ENCODE data around the gene GRIA1.

GRIA1 gene

GRCh38 chr5:153490118-153491037, at the start of gene GRIA1:
GRIA1 (plus strand) TSS chr5:153490670.
- peak; percentile 72 for DNase-seq

DNA sequence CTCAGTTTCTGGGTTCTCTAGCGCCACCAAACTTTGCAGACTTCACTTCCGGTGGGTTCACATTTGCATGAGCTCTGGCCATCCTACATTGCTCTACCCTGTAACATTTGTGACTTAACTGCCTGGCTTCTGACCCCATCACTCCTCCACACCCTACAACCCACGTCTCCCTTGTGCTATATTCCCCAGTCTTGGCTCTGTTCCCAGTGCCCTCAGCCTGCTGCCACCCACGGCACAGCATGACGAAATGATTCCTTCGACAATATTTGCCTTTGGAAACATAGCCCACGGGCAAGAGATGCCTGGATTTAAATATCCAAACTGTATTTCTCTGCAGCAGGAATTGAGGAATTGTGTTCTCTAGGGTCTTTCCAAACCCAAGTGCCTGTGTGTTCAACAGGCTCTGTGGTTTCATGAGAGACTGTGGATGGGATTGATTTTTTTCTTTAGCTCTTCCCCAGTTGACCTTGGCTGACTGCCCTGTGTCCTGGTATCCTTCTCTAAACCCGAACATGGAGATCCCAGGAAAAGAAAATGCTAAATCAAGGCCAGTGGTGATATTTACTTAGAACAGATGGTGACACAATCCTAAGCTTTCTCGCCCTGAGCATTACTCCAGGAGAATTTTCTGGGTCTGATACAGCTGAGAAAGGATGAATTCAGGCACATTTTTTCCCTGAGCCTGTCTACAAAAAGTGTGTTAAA, 44.4 kb upstream of the GRIA1 start:
- peak; percentile 76 for DNase-seq

DNA sequence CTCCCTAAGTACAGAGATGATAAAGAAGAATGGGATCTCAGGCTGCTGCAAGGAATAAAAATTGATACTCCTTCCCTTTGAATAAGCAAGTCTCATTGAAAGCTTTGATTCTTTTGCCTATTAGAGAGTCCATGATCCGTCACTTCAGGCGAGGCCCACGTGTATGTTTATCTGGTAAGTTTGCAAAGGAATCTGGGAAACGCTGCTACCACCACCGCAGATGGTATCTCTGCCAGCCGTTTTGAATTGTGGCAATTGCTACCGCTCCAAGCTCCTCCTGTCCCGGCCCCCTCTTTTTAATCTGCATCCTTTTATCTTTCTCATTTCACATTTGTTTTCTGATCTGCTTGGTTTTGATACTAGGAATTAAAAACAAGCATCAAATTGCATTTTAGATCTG, 42.9 kb upstream of the GRIA1 start:
- DNase-seq: no peak

GRCh38 chr5:153456354-153456753, 34.1 kb upstream of the GRIA1 start:
- DNase-seq: no peak

DNA sequence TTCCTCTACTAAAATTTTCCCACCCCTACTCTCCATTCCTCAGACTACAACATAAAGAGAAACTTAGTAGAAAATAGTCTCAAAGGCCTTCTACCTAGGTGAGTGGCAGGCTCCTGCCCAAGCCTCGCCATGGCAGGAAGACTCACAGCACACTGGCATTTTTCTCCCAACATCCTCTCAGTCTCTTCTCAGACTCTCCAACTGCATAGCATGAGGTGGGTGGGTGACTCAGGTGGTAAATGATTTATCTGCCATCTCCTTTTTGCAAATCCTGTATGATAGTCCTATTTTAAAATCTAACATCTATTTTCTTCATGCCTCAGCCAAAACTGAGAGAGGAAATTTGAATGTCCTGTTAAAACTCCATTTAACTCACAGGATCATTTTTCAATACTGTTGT, 33.5 kb upstream of the GRIA1 start:
- DNase-seq: no peak

DNA sequence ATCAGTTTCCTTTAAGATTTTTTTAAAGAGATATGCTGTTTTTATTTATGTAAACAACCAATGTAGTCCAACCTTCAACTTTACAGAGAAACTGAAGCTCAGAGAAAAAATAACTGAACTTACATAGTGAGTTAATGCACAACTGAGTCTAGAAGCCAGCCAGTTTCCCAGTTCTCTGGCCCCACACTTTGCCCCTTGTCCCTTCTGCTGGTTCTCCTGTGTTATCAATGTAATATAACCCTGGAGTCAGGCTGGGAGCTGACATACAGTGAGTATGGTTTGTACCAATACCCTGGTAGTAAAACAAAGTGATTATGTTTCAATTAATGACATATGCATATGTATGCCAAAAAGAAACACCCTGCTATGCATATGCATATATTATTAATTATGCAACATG, 32.2 kb upstream of the GRIA1 start:
- DNase-seq: no peak

GRCh38 chr5:153459051-153459743, 31.3 kb upstream of the GRIA1 start:
- DNase-seq: no peak

DNA sequence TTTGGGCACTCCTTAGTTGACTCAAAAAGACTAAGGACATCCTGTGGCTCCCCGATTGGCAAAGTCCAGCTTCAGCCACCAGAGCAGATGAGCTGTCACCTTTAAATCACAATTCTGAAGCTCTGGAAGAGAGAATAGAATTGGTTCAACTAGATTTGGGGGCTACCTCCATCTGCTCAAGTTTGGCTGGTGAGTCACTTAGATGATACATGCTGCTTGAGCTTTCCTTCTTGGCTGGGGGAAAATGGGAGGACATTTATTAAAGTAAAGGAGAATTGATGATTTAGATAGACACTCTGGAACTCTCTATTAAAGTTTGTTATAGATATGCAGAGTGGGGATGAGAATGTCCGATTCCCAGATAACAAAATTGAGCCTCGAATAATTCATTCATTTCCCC, 30.0 kb upstream of the GRIA1 start:
- DNase-seq: no peak

GRCh38 chr5:153461341-153461740, 29.1 kb upstream of the GRIA1 start:
- no peak for DNase-seq

DNA sequence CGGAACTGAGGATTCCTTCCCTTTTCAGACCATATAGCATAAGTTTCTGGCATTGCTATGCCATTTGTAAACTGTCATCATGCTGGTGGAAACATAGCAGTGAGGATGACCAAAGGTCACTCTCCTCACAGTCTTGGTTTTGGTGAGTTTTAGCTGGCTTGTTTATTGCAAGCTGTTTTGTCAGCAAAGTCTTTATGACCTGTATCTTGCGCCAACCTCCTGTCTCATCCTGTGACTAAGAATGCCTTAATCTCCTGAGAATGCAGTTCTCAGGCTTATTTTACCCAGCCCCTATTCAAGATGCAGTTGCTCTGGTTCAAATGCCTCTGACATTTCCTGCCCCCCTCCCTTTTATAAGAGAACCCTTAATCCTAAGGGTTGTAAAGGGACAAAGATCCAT, 26.7 kb upstream of the GRIA1 start:
- no peak for DNase-seq

- no peak for DNase-seq
These were observed 22.9 kb upstream of the GRIA1 start for GRCh38 chr5:153467546-153467945.

- no peak for DNase-seq
These were observed 21.0 kb upstream of the GRIA1 start for GRCh38 chr5:153469423-153469822.

- DNase-seq: peak; percentile 85
These were observed 19.7 kb upstream of the GRIA1 start for GRCh38 chr5:153470736-153471135.

- peak; percentile 5 for DNase-seq
These were observed 13.7 kb upstream of the GRIA1 start for GRCh38 chr5:153476767-153477166.

- DNase-seq: no peak
These were observed 10.1 kb upstream of the GRIA1 start for GRCh38 chr5:153480401-153480800.

GRCh38 chr5:153483482-153483881, 7.0 kb upstream of the GRIA1 start:
- DNase-seq: no peak

GRCh38 chr5:153485641-153486040, 4.8 kb upstream of the GRIA1 start:
- no peak for DNase-seq

DNA sequence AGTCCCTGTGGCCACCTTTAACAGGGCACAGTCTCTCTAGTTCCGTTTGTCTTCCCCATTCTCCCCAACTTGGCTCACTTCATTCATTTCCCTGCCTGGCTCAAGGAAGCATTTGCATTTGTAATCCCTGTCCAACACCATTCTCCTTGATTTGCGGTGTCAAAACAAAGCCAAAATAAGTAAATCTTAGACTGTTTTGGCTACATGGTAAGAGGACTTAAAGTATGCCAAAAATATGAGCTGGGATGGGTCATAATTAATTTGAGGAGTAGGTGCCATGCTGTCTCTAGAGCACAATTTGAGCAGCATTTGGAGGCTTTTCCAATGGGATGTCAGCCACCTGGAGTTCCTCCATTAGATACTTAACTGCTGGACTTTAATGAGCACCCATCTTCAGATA, 3.7 kb upstream of the GRIA1 start:
- DNase-seq: no peak

- no peak for DNase-seq
These were observed 859 bp upstream of the GRIA1 start for GRCh38 chr5:153489611-153490010.

DNA sequence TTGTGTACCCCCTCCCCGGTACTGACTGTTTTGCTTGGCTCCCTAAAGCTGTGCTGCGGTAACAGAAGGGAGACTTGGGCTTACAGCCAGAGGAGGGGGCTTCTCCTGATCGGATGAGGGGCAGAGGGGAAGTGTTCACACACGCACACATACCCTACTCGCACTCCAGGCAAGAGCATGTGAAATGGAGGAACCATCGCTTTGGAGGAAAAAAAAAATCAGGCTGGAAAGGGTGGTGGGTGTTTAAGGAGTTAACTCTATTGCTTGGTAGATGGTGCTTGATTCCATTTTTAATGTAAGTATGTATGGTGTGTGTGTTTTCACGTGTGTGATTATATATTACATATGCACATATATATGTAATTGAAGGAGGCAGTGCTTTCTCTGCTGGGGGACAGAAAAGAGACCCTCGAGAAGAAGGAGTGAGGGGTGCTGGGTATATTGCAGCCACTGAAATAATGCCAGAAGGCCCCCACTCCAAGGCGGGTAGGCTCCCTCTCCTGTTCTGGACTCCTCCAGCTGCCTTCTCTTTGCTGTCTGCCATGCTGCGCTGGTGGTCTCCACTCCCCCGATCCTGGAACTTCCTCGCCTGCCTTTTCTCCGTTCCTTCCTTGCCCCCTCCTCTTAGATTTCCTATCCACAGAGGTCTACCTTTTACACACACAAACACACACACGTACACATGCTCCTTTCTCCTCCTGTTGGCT, 721 bp downstream of the GRIA1 start:
- no peak for DNase-seq

DNA sequence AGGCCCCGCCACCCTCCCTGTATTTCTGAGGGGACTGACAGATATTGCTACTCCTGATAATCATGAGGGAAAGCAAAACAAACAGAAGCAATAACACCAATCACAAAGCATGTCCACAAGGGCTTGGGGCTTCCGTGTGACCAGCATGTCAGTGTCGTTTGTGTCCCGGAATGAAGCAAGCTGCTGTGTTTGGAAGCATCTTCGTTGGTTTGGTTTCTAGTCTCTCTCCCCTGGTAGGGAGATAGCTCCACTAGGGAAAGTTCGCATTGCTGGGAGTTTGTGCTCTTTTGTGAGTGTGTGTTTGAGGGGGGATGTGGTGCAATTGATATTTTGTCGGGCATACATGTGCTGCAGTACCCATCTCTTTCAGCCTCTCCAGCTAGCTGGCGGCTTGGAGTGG, 1.4 kb downstream of the GRIA1 start:
- DNase-seq: no peak

DNA sequence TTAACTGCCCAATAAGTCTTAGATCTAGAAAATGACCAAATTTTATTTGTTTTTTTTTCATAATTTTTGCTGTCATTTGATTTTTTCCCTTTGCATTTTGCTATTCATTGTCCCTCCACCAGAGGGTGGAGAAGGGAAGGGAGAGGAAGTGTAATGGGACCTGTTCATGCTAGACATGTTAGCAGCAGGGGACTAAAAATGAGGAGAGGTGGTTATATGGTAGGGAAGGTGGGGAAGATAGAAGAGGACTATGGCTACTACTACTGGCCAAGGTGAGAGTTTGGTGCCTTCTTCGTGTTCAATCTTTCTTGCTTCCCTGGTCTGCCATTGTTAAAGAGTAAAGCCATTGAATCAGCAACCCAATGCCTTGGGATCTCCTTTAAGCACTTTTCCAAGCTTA, 6.4 kb downstream of the GRIA1 start:
- DNase-seq: peak; percentile 54

- no peak for DNase-seq
These were observed 8.0 kb downstream of the GRIA1 start for GRCh38 chr5:153498516-153498915.

Data from NCI-H82 (cell line).